Pancreas (tissue), 10 donors: ENCODE measurements around the gene PARM1. TPM values are rescaled to one million over a fixed set of nuclear protein-coding genes. Genes with fewer than 3 reads are reported as not detected.

Experiments used
- ATAC-seq, 4 donors: fragments of 200-7000 bp; cut with Tn5 transposase; one replicate each; pipeline versions ENCODE4 v1.8.0 to v1.9.1; 2020; ENCODE audit warnings: mild to moderate bottlenecking in 4 of 4, moderate library complexity in 4 of 4
- DNase-seq, 6 donors: peaks; one replicate each; pipeline ENCODE4 v3.0.0-alpha.2; 2020
- FAIRE-seq: peaks from 2 replicates; lab custom pipeline; 2012; peaks lifted over from hg19 to GRCh38; lab: Jason Lieb, UNC
- H3K27ac ChIP-seq, 4 donors: fragments of 200-600 bp; sonication (generic); 1 replicate in 3 of 4; 2 replicates in 1 of 4; pipeline versions ENCODE4 v1.5.0 to v1.8.0; 2020
- H3K27me3 ChIP-seq, 4 donors: fragments of 200-600 bp; one replicate each; pipeline ENCODE4 v1.8.0; 2021
- H3K36me3 ChIP-seq, 3 donors: fragments of 200-600 bp; sonication (generic) in 1 of 3; one replicate each; pipeline versions ENCODE4 v1.5.0 to v1.8.0; 2020 to 2021
- H3K4me1 ChIP-seq, 3 donors: fragments of 200-600 bp; one replicate each; pipeline ENCODE4 v1.8.0; 2021
- H3K4me3 ChIP-seq, 4 donors: fragments of 200-600 bp; sonication (generic) in 2 of 4; one replicate each; pipeline versions ENCODE4 v1.5.0 to v1.8.0; 2020 to 2021
- H3K9me3 ChIP-seq, 4 donors: fragments of 200-600 bp; one replicate each; pipeline ENCODE4 v1.8.0; 2021
- CTCF ChIP-seq, 4 donors: fragments of 200-600 bp; sonication (generic) in 3 of 4; IDR thresholded peaks; one replicate each; pipeline versions ENCODE4 v1.5.0 to v1.8.0; 2021; ENCODE audit warnings: antibody characterized with exemption in 4 of 4
- WGBS, 2 donors: extraction: QIAGEN DNeasy Blood & Tissue Kit; methylation state at CpG; one replicate each; pipeline ENCODE4 v1.1.7; 2013; 5-methylcytosine and 5-hydroxymethylcytosine counted together
- intact Hi-C, 3 donors: fragments of 100-400 bp; cut with DNase I; formaldehyde crosslinking; loops; one replicate each; pipeline versions ENCODE4 v1.11.1 to v1.14.2; 2022
- polyA plus RNA-seq, 2 donors: library from polyadenylated mRNA; stranded (reverse); fragments of 200-250 nt; gene quantifications; one replicate each; pipeline ENCODE4 v1.2.3, GENCODE V29; 2013
- total RNA-seq, 6 donors: library from RNA; stranded (reverse); fragmentation: NEBNext Ultra II Directional in 4 of 6; extraction: Animal tissue kit (Norgen Biotek cat#: 25700) in 4 of 6; gene quantifications; one replicate each; pipeline versions ENCODE4 v1.2.1 to v1.2.4, GENCODE V29; 2021 to 2023
- donor health status: healthy with polysubstance abuse.
- donor health status: DM: no; HTN: no; CAD: no; lungs with moderate emphysema.
- donor health status: DM: no; HTN: no; CAD: no.
- donor health status: control.
- donor health status: control.
- donor health status: Bipolar disorder and iron deficiency.
- donor health status: DM: yes; HTN: yes; CAD: no.
- donor health status: DM: no; HTN: no; CAD: no.
- donor health status: DM: no; HTN: no; CAD: no.
- donor health status: DM: yes; HTN: yes; CAD: no.

The PARM1 gene
- total and polyA plus RNA-seq, 8 donors: 8.3 to 29.7 (median 24.5) TPM

GRCh38 chr4:75004755-75005668, 72.1 kb downstream of the PARM1 start:
- no peaks in the 10 kb centered on the region for H3K27me3 ChIP-seq
- peak; percentile 70 to 84 (median 77) for DNase-seq
- H3K36me3 ChIP-seq: no peaks in the 10 kb centered on the region
- intact Hi-C loops: no loop called here
- peaks cover 6 to 15% (median 12%) of the 10 kb centered on the region in 3 donors for H3K4me1 ChIP-seq
- no peak for FAIRE-seq
- WGBS, 2 donors: 22% methylated on average over 9 of the region's 9 CpGs
- H3K9me3 ChIP-seq: no peaks in the 10 kb centered on the region
- peak overlapping the region in 3 of 4 donors; percentile 12 to 70 (median 62) for H3K27ac ChIP-seq
- TF ChIP-seq CTCF (IDR thresholded peaks at IDR 0.05): no peak
- ATAC-seq: peak; percentile 94 to 97 (median 96)
- no peak overlapping the region for H3K4me3 ChIP-seq

DNA sequence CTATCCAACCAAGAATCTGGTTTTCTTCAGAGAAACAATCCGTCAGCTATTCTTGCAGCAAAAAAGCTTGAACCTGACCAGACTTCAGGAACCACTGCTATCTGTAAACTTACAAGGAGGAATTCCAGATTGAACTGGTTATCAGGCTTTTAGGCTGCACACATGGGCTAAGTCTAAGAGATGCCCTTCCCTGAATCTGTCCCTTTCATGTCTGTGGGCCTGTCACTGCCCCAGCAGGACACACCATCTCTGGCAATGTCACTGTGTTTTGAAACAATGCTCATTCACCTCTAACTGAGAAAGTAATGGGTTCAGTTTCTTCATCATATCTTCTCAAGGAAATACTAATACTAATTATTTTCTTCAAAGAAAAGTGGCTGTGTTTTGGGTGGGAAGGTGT, 72.8 kb downstream of the PARM1 start:
- H3K27ac ChIP-seq: peak overlapping the region in 2 of 4 donors; percentile 62 to 70
- TF ChIP-seq CTCF (IDR thresholded peaks at IDR 0.05): no peak
- WGBS, 2 donors: 57 to 74% methylated on average over 1 of the region's 1 CpG
- H3K4me3 ChIP-seq: no peak overlapping the region
- DNase-seq: no peak
- H3K27me3 ChIP-seq: no peaks in the 10 kb centered on the region
- H3K9me3 ChIP-seq: no peaks in the 10 kb centered on the region
- H3K4me1 ChIP-seq: peaks cover 6 to 15% (median 12%) of the 10 kb centered on the region in 3 donors
- peak in 1 of 4 donors; percentile 6 for ATAC-seq
- H3K36me3 ChIP-seq: no peaks in the 10 kb centered on the region
- intact Hi-C loops: no loop called here
- no peak for FAIRE-seq

DNA sequence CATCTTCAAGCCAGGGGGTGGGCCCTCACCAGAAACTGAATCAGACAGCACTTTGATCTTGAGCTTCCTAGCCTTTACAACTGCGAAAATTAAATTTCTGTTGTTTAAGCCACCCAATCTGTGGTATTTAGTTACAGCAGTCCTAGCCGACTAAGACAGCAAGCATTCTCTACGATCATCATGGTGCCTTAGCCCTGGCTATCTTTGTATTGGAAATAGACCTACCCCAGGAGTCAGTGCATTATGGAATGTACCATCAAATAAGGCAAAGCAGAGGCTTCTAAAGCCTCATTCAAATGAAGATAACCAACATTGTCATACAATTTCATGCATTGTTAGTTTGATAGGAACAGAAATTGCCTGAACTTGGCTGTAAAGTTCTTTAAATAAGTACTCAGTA, 75.0 kb downstream of the PARM1 start:
- Histone ChIP-seq H3K4me3 (no peak overlapping the region), H3K27ac (no peak overlapping the region), H3K36me3 (no peaks in the 10 kb centered on the region), H3K4me1 (peaks cover 6 to 15% (median 12%) of the 10 kb centered on the region in 3 donors), H3K9me3 (no peaks in the 10 kb centered on the region), H3K27me3 (no peaks in the 10 kb centered on the region)
- WGBS, 2 donors: 84 to 100% methylated on average over 3 of the region's 3 CpGs
- TF ChIP-seq CTCF (IDR thresholded peaks at IDR 0.05): no peak
- FAIRE-seq: no peak
- ATAC-seq: no peak
- intact Hi-C loops: no loop called here
- DNase-seq: no peak

GRCh38 chr4:75009138-75009537, 76.2 kb downstream of the PARM1 start:
- Histone ChIP-seq H3K4me1 (peaks cover 6 to 12% (median 6%) of the 10 kb centered on the region in 3 donors), H3K27me3 (no peaks in the 10 kb centered on the region), H3K4me3 (no peak overlapping the region), H3K36me3 (no peaks in the 10 kb centered on the region), H3K9me3 (no peaks in the 10 kb centered on the region), H3K27ac (no peak overlapping the region)
- no peak for DNase-seq
- TF ChIP-seq CTCF (IDR thresholded peaks at IDR 0.05): no peak
- intact Hi-C loops: no loop called here
- ATAC-seq: no peak
- FAIRE-seq: no peak
- 65 to 70% methylated on average over 1 of the region's 1 CpG for WGBS, 2 donors
